Right lung (tissue), 5 donors: ENCODE measurements around the gene NOX4. TPM values are rescaled to one million over a fixed set of nuclear protein-coding genes. Genes with fewer than 3 reads are reported as not detected.
A peak's percentile ranks its signal among the peaks of the same experiment; 100 is the strongest.
"Not testable (repeated sequence)": the region's sequence is repeated elsewhere in the genome, so short reads cannot be mapped to it uniquely, and the experiment has no call there.

Experiments
- DNase-seq, 2 donors: peaks; one replicate each; pipeline ENCODE4 v3.0.0-alpha.2; 2013
- polyA plus RNA-seq, 5 donors: library from polyadenylated mRNA; unstranded; fragments of 120-200 nt; gene quantifications; one replicate each; pipeline versions ENCODE4 v1.2.1 to v1.2.3, GENCODE V29; 2013; ENCODE audit warnings: inconsistent platforms in 1 of 5, low replicate concordance in 1 of 5; ENCODE audit not compliant: insufficient read length in 5 of 5, insufficient read depth in 1 of 5

Gene NOX4
- polyA plus RNA-seq, 5 donors, result 3.3 to 5.4 (median 4.7) TPM

DNA sequence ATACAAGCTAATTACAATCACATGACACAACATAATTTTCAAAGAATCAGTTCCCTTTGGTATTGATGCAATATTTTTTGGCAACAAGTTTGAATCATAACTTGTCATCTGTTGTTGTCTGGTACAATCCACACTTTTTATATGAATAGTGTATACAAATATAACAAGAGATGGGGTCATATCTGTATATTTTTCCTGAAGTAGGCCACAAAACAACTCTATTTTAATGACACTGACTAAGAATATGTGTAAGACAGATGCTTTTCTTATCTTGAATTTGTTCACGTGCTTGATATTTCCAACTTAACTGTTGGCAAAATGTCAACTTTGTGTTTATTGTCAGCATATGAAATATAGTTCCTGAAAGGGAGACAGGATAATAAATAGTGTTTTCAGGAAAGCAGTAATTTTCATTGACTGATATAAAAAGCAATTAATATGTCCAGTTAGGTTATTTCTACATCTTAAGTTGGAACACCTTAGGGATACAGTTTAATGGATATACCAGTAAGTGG is 27.9 kb downstream of the NOX4 start:
- DNase-seq, result peak in 1 of 2 donors; percentile 16

DNA sequence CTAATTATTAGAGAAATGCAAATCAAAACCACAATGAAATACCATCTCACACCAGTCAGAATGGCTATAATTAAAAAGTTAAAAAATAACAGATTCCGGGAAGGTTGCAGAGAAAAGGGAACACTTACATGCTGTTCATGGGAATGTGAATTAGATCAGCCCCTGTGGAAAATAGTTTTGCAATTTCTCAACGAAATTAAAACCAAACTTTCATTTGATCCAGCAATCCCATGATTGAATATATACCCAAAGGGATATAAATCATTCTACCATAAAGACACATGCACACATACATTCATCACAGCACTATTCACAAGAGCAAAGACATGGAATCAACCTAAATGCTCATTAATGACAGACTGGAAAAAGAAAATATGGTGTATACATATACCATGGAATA is 32.5 kb downstream of the NOX4 start:
- DNase-seq, result no peak

DNA sequence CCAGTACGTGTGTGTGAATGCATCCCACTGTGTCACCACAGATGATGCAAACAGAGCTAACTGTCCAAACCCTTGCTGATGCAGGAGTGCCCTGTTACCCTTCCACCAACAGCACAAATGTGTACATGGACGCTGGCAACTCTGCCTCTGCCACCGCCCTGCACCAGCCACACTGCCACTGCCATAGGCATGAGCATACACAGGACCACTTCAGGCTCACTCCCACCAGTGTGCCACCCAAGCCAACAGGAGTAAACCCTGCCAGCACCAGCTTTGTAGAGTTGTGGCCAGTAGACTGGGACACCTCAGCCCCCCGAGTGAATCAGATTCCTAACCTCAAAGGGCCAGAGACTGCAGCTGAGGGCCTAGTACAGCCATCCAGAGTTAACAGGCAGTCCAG is 34.0 kb downstream of the NOX4 start:
- no peak for DNase-seq

DNA sequence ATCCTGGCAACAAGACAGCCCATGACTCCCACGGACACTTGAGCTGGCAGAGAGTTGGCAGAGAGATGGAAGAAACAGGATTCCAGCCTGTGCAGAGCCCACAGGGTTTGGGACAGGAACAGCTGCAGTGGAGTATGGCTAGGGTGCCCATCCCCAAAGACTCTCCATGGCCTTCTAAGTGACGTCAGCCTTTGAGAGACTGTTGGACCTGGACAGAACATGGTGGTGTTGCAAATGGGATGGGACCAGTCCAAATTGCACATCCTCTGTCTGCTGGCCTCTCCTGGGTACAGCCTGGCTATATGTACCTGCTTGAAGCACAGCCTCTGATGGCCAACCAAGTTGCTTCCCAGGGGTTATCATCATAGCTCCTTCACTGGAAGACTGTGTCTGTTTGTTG is 34.5 kb downstream of the NOX4 start:
- no peak for DNase-seq

DNA sequence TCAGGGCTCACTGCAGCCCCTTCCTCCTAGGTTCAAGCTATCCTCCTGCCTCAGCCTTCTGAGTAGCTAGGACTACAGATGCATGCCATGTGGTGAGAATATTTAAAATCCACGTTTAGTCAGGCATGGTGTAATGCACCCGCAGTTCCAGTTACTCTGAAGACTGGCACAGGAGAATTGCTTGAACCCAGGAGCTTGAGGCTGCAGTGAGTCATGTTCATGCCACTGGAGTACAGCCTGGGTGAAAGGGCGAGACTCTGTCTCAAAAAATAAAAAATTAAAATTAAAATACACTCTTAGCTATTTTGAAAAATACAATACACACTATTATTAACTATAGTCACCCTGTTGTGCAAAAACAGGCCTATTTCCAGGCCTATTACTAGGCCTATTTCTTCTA is 38.4 kb downstream of the NOX4 start:
- no peak for DNase-seq

DNA sequence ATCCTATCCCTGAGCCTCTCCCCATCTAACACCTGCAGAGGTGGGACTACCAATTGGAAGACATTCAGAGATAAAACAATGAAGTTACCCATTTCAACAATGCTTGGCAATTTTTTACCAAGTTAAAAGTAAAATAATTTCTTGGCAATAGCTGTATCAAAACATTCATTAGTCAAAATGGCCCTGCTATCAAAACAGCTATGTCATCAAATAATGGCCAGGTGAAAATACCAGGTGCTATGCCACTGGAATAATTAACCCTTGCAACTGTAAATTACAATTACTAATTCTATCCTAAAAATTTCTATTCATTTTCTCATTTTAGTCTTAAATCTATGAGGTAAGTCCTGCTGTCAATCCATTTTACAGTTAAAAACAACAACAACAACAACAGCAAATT is 43.3 kb downstream of the NOX4 start:
- DNase-seq, result no peak

DNA sequence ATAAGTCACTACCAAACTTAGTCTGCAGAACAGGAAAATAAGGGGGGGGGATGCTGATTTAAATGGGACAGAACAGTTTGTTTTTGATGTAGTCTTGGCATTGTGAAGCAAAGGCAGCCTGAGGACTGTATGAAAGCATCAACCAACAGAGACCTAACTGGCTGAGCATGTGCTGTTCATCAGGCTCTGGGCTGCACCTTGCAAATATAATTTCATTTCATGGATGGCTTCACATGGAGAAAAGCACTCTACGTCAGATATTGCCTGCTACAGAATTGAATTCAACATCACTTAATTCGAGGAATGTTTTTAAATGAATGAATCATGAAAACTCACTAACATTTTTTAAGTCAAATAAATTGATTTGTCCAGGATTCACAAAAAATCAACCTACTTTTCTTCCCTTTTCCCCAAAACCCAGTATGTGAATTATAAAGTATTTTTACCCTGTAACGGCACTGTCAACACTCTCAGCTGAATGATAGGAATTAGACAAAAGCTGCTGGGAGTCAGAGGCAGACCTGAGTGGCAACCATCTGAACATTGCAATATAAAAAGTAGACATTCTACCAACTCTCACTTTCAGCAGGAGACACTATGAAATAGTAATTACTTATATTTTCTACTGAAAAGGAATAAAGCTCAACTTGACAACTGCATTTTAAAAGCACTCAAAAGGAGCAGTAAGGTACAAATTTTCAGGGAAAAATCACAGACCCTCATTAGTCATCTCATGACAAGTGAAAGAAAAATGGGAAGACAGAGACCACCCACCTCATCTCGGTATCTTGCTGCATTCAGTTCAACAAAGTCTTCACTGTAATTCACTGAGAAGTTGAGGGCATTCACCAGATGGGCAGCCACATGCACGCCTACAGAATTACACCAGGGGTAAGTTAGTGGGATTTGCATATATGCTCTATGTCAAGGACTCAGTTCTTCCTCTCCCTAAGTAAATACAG is 47.5 kb downstream of the NOX4 start:
- no peak for DNase-seq

DNA sequence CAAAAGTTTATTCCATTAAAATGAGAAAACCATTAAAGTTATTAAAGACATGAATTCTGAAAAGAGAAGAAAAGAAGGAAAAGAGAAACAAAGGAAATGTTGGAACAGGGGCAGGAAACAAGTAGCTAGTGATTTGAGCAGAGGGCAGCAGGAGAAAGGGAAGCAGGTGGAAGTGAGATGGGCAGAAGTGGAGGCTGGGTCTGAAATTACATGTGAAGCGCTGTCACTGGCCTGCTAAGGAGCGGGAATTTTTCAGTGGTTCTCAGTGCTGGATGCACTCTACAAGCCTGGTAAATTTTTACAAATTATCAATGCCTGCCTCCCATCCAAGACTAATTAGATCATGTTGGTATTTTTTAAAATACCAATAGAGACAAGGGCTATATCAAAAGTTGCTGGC is 48.4 kb downstream of the NOX4 start:
- DNase-seq, result no peak

DNA sequence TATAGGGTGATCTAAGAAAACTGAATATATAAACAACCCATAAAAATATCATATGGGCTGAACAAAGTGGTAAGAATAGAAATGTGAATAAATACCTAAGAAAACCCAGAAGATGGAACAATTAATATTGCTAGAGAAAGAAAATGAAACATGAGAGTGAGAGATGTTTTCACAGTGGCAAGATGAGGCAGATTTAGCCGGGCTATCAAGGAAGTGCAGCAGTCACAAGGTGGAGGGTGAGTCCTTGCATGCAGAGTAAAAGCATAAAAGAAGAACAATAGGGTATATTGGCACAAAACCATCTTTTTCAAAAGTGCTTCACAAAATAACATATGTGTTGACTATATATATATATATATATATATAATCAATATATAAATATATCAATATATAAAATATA is 49.6 kb downstream of the NOX4 start:
- no peak for DNase-seq

DNA sequence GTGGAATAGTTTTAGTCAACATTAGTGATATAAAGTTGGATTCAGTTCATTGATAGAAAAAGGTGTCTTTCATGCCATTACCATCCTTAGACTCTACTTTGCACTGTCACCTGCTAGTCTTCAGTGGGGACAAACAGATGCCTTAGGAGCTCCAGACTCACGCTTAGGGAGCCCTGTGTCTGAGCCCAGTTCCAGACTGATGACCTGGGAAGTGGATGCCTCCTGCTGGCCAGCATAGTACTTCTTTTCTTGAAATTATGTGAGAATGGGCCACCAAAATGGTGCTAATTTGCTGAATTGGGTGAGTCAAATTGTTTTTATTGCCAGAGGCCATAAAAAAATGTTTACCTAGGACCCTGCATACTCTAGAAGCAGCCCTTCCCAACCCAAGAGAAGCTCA is 53.9 kb downstream of the NOX4 start:
- DNase-seq, result no peak

DNA sequence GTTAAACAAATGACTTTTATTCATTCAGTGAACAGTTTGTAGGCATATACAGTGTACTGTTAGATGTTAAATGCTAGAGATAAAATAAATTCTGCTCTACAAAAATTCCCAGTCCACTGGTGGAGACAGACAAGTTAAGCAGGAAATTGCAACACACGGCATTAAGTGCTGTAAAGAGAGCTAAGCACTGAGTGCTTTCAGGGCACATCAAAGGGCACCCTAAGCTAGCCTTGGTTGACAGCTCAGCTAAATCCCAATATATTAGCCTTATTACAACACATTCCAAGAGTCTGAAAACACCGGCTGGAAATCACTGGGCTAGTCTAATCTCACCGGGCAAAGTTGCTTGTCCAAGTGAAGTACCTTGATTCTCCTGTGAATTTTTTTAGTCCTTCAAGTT is 55.1 kb downstream of the NOX4 start:
- DNase-seq, result peak; percentile 19 to 27

DNA sequence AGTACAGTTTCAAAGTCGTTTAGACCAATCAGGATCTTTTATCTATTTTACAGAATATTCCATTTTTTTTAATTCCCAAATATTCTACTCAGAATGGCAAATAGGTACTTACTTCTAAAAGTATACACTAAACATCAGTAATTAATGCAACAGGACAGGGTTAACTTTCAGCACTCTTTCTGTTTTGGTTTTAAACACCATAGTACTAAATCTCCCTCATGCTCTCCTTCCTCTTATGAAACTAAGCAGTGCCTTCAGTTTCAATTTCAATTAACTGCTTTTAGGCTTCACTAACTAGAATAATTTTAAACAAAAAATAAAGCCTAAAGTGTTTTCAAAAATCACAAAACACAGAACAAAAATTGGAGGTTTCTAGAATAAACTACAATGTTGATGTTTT is 57.9 kb downstream of the NOX4 start:
- DNase-seq, result no peak

DNA sequence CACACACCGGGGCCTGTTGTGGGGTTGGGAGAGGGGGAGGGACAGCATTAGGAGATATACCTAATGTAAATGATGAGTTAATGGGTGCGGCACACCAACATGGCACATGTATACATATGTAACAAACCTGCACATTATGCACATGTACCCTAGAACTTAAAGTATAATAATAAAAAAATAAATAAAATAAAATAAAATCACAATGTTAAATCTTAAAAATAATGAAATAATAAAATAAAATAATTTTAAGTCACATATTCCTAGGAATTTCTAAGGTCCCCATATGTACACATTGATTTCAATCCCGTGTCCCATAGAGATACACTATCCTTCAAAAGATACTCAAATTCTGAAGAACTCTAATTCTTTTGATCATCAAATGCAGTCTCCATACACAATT is 59.0 kb downstream of the NOX4 start:
- DNase-seq, result not testable (repeated sequence)

DNA sequence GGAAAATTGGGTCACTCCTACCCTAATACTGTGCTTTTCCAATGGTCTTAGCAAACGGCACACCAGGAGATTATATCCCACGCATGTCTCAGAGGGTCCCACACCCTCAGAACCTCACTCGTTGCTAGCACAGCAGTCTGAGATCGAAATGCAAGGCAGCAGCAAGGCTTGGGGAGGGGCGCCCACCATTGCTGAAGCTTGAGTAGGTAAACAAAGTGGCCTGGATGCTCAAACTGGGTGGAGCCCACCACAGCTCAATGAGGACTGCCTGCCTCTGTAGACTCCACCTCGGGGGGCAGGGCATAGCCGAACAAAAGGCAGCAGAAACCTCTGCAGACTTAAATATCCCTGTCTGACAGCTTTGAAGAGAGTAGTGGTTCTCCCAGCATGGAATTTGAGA is 64.7 kb downstream of the NOX4 start:
- DNase-seq, result not testable (repeated sequence)

DNA sequence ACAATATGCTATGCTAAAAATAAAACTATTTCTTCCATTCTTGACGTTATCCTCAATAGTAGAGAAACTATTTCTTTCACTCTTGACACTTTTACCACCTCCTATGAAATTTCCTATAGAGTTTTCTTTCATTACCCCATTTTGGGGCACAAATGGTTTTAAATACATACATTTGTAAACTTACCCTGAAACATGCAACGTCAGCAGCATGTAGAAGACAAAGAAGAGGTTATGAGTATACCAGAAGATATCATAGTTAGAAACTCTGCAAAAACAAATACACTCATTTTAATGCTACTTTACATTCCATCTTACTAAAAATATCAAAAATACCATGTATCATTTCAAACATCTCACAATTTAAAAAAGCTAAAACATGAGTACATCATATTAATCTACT is 69.5 kb downstream of the NOX4 start:
- DNase-seq, result no peak

DNA sequence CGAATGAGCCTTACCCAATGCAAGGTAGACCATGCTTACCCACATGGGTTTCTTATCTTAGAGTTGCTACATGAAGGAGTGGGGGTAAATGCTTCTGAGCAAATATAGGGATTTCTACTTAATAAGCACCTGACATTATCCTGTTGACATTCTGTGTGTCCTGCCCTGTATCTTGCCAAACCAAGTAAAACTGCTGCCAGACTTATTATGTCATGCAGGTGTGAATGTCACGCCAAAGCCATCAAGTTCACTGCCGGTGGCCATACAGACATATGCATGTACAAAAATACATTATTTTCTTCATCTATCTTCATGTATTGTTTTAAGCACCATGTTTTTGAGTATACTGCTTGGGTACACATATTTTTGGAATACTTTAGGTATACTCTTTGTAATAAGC is 70.2 kb downstream of the NOX4 start:
- DNase-seq, result no peak

DNA sequence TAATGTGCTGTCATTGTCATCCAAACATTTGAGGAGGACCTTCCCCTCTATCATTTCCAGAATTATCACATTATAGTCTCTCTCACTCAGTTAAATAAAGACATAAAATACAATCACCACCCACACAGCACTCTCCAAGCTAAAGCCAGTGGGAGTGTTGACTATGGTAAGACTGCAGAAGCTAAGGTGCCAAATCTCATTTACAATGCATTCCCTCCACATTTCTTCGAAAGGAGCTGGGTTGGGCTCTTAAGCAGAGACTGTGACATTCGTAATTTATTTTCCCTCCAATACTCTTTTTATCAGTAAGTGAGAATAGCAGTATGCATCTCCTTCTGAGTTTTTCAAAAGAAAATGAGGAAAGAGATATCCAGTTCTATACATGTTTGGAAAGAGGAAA is 74.2 kb downstream of the NOX4 start:
- no peak for DNase-seq

DNA sequence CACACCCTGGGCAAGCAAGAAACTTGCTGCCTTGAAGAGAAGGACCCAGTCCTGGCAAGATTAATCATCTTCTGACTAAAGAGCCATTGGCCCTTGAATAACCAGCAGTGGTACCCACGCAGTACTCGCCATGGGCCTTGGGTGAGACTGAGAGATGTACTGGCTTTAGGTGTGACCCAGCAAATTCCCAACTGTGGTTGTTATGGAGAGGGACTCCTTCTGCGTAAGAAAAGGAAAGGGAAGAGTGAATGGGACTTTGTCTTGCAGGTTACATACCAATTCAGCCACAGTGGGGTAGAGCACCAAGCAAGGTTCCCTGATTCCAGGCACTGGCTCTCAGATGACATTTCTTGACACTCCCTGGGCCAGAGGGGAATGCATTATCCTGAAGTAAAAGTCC is 80.1 kb downstream of the NOX4 start:
- not testable (repeated sequence) for DNase-seq

DNA sequence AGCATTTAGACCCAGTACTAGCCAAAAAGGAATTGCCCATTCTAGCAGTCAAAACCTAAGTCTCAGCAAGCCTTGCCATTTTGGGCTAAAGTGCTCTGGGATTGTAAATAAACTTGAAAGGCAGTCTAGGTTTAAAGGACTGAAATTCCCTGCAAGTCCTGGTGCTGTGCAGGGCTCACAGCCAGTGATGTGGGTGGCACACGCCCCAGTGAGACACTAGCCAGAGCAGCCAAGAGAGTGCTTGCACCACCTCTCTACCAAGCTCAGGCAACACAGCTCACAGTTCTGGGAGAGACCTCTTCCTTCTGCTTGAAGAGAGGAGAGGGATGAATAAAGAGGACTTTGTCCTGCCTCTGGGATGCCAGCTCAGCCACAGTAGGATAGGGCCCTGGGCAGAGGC is 80.5 kb downstream of the NOX4 start:
- DNase-seq, result not testable (repeated sequence)

DNA sequence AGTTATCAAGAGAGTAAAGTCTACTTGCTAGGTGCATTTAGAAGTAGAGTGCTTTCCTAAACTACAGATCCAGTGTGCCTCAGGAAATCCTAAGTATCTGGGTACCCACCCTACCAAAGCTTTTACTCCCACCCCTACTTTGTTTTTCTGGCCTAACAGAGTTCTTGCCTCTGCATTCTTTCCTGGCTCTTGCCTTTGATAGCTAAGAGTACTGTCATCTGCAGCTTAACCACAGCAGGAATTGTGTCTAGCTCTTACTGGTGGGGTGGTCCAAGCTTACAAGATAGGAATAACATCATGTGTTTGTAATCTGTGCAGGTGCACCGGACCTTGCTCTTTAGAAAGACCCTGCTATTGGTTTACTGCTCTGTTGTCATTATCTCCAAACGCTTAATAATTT is 82.7 kb downstream of the NOX4 start:
- not testable (repeated sequence) for DNase-seq

DNA sequence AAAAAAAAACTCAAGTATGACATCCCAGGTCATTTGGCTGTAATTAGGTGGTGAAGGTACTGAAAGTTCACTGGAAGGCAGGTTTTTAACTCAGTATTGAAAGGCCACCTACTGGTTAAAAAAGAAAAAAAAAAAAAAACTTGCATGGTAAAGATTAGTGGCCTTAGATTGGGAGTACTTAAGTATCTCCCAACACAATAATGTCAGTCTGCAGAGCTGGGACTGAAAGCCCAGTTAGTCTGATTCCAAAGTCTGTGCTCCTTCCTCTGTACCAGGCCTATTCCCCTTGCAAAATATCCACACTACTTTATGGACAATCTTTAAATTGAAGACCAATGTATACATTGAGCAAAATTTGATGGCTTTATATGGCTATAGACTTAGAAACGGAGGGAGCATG is 85.5 kb downstream of the NOX4 start:
- no peak for DNase-seq

DNA sequence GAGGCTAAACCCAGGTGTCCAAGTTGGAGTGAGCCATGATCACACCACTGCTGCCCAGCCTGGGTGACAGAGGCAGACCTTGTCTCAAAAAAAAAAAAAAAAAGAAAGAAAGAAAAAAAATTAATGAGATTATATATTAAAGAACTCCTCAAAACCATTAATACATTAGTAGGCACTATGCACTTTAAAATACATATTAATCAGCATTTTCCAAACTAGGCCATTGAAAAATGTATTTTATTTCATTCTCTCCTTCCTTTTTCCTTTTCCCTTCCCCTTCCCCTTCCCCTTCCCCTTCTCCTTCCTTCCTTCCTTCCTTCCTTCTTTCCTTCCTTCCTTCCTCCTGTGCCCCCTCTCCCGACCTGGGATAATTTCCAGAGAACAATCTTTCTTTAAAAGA is 99.5 kb downstream of the NOX4 start:
- DNase-seq, result not testable (repeated sequence)

DNA sequence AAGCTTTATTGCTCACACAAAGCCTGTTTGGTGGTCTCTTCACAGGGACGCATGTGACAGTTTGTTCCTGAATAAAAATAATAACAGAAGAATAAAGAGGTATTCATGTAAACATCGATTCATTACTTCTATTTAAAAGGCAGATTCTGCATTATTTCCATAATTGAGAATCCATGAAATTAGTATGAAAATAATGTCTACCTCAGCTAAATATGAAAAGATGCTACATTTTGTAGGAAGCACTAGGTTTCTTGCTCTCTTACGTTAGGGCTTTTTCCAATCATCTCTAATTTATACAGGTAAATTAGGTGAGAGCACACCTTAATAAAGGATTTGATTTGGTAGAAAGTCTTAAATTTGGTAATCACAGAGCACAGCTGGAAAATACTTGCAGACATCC is 103.7 kb downstream of the NOX4 start:
- DNase-seq, result not testable (repeated sequence)

DNA sequence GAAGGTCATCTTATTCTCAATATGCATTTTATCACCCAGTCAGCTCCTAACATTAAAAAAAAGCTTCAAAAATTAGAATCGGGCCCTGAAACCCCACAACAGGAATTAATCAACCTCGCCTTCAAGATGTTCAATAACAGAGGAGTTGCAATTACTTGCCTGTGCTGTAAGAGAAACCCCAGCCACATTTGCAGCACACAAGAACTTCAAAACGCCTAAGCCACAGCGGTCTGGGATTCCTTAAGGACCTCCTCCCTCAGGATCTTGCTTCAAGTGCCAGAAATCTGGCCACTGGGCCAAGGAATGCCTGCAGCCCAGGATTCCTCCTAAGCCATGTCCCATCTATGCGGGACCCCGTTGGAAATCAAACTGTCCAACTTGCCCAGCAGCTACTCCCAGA is 108.2 kb downstream of the NOX4 start:
- DNase-seq, result not testable (repeated sequence)
